ENCODE results near the gene AOPEP.

Gene AOPEP

GRCh38 chr9:95098391-95098921 is 372.0 kb downstream of the AOPEP start:
- no peak for DNase-seq (ENCODE audit: low read depth, low spot score)
- H3K4me3 ChIP-seq (ENCODE audit: low read length), result no peak overlapping the region

GRCh38 chr9:95099321-95100070 is 373.0 kb downstream of the AOPEP start:
- H3K4me3 ChIP-seq (ENCODE audit: low read length), result no peak overlapping the region
- no peak for DNase-seq (ENCODE audit: low read depth, low spot score)

GRCh38 chr9:95100071-95100627 is 373.6 kb downstream of the AOPEP start:
- no peak overlapping the region for H3K4me3 ChIP-seq (ENCODE audit: low read length)
- DNase-seq (ENCODE audit: low read depth, low spot score), result no peak

DNA sequence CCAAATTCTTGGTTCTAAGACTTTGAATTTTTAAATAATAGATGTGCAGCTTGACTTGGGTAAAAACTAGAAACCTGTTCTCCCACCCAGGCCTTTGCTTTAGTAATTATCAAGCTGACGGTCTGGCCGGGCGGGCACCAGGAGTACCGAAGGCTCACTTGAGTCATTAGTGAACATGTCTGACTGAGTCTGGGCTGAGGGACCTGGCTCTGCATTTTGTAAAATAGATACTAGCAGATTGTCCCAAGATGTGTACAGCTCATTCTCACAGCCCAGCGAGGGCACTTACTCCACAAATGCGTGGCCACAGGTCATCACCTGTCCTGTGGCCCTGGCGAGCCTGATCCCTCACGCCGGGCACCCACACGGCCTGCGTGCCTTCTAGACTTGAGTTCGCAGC is 374.8 kb downstream of the AOPEP start:
- no peak for DNase-seq (ENCODE audit: low read depth, low spot score)
- H3K4me3 ChIP-seq (ENCODE audit: low read length), result no peak overlapping the region

GRCh38 chr9:95102001-95102433 is 375.5 kb downstream of the AOPEP start:
- H3K4me3 ChIP-seq (ENCODE audit: low read length), result no peak overlapping the region
- DNase-seq (ENCODE audit: low read depth, low spot score), result no peak

GRCh38 chr9:95102572-95102971 is 376.1 kb downstream of the AOPEP start:
- no peak for DNase-seq (ENCODE audit: low read depth, low spot score)
- H3K4me3 ChIP-seq (ENCODE audit: low read length), result no peak overlapping the region

GRCh38 chr9:95103281-95103771 is 376.8 kb downstream of the AOPEP start:
- DNase-seq (ENCODE audit: low read depth, low spot score), result no peak
- H3K4me3 ChIP-seq (ENCODE audit: low read length), result no peak overlapping the region

GRCh38 chr9:95103871-95104580 is 377.5 kb downstream of the AOPEP start:
- DNase-seq (ENCODE audit: low read depth, low spot score), result no peak
- no peak overlapping the region for H3K4me3 ChIP-seq (ENCODE audit: low read length)

GRCh38 chr9:95104581-95104960 is 378.1 kb downstream of the AOPEP start:
- DNase-seq (ENCODE audit: low read depth, low spot score), result no peak
- H3K4me3 ChIP-seq (ENCODE audit: low read length), result no peak overlapping the region

DNA sequence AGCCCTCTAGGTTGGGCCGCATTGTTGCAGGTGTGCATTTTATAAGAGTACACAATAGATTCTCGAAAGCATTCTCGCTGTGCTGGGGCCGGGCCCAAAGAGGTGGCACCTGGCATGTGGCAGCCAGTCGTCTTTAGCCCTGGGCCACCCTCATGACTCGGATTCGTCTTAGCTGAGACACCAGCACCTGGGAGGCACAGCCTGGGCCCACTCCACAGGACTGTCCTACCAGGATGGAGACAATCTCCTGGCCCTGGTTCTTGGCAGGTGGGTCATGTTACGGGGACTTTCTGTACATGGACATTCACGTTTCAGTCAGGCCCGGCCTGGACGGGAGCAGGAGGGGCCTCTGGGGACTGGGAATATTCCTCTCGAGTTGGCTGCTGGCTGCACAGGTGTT is 378.5 kb downstream of the AOPEP start:
- DNase-seq (ENCODE audit: low read depth, low spot score), result no peak
- H3K4me3 ChIP-seq (ENCODE audit: low read length), result no peak overlapping the region

- H3K4me3 ChIP-seq (ENCODE audit: low read length), result no peak overlapping the region
- DNase-seq (ENCODE audit: low read depth, low spot score), result no peak
Observed at GRCh38 chr9:95105519-95106287, 379.2 kb downstream of the AOPEP start.

GRCh38 chr9:95107001-95107749 is 380.7 kb downstream of the AOPEP start:
- no peak overlapping the region for H3K4me3 ChIP-seq (ENCODE audit: low read length)
- DNase-seq (ENCODE audit: low read depth, low spot score), result no peak

- H3K4me3 ChIP-seq (ENCODE audit: low read length), result no peak overlapping the region
- no peak for DNase-seq (ENCODE audit: low read depth, low spot score)
Observed at GRCh38 chr9:95107976-95108375, 381.5 kb downstream of the AOPEP start.

GRCh38 chr9:95108777-95109176 is 382.3 kb downstream of the AOPEP start:
- no peak for DNase-seq (ENCODE audit: low read depth, low spot score)
- H3K4me3 ChIP-seq (ENCODE audit: low read length), result no peak overlapping the region

GRCh38 chr9:95109456-95109855 is 383.0 kb downstream of the AOPEP start:
- no peak for DNase-seq (ENCODE audit: low read depth, low spot score)
- no peak overlapping the region for H3K4me3 ChIP-seq (ENCODE audit: low read length)

DNA sequence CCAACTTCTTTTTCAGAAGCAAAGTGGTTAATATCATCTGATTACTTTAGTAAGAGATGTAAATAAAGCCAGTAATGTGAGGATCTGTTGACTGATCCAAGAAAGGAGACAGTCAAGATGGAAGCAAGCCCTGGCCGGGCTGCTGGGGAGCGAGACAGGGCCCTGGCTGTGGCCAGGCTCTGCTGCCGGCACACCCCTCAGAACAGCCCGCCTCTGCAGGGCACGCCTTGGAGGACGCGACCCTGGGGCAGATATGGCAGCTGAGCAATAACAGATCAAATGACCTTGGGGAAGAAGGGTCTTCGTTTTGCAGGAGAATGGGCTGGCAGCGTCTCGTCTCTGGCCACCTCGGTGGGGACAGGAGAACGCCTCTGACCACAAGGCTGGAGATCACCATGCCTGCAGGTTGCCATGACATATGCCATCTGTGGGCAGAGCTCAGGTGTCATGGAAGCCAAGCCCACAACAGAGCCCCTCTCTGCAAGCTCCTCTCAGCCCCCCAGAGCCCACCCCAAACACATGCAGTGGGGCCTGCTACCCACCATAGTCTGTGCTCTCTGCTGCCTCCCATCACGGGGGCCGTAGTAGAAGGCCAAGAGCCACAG is 384.5 kb downstream of the AOPEP start:
- H3K4me3 ChIP-seq (ENCODE audit: low read length), result no peak overlapping the region
- DNase-seq (ENCODE audit: low read depth, low spot score), result no peak

DNA sequence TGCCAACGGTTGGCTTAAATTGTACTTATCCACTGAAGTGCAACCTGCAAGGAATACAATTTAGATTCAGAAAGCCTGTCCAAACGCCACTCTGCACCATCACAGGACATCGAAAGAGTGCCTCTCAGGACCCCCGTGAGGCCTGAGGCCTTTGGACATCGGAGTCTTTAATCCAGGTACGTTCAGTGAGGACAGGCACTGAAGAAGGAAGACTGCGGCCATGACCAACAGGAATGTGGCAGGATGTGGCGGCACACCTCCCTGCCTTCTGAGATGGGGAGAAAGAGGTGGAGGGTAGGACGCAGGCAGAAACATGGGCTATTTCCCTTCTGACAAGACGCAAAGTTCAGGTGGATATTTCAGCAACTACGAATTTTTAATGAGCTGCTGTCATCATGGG is 385.2 kb downstream of the AOPEP start:
- H3K4me3 ChIP-seq (ENCODE audit: low read length), result no peak overlapping the region
- no peak for DNase-seq (ENCODE audit: low read depth, low spot score)
